Lung (tissue), 12 donors: ENCODE measurements around the gene LRIT1. TPM values are rescaled to one million over a fixed set of nuclear protein-coding genes. Genes with fewer than 3 reads are reported as not detected.

Source experiments
- ATAC-seq: fragments of 200-7000 bp; cut with Tn5 transposase; one replicate; pipeline ENCODE4 v1.9.1; 2020; ENCODE audit warnings: moderate number of reproducible peaks; ENCODE audit not compliant: insufficient read depth, low FRiP score
- DNase-seq, 3 donors: peaks; one replicate each; pipeline ENCODE4 v3.0.0-alpha.2; 2013 to 2017
- H3K27ac ChIP-seq, 2 donors: one replicate each; pipeline ENCODE4 v1.5.1; 2013; ENCODE audit warnings: mild to moderate bottlenecking in 2 of 2, moderate library complexity in 2 of 2, control low read depth in 1 of 2, inconsistent platforms in 1 of 2, low read depth in 1 of 2, low read length in 1 of 2
- H3K27me3 ChIP-seq, 3 donors: one replicate each; pipeline ENCODE4 v1.5.1; 2013; ENCODE audit warnings: low read length in 2 of 3; ENCODE audit not compliant: control insufficient read depth in 3 of 3, insufficient read depth in 3 of 3
- H3K36me3 ChIP-seq, 4 donors: one replicate each; pipeline ENCODE4 v1.5.1; 2013; ENCODE audit warnings: low read length in 4 of 4, mild to moderate bottlenecking in 1 of 4, moderate library complexity in 1 of 4; ENCODE audit not compliant: control insufficient read depth in 4 of 4, insufficient read depth in 4 of 4
- H3K4me1 ChIP-seq, 5 donors: one replicate each; pipeline ENCODE4 v1.5.1; 2013; ENCODE audit warnings: low read length in 5 of 5, mild to moderate bottlenecking in 2 of 5, moderate library complexity in 1 of 5; ENCODE audit not compliant: control insufficient read depth in 5 of 5, insufficient read depth in 5 of 5
- H3K4me3 ChIP-seq: one replicate; pipeline ENCODE4 v1.5.1; 2013; ENCODE audit warnings: mild to moderate bottlenecking, control low read depth, moderate library complexity
- H3K9ac ChIP-seq, 2 donors: one replicate each; pipeline ENCODE4 v1.5.1; 2013; ENCODE audit warnings: low read length in 2 of 2, control low read depth in 1 of 2; ENCODE audit not compliant: insufficient read depth in 1 of 2
- H3K9me3 ChIP-seq, 4 donors: one replicate each; pipeline ENCODE4 v1.5.1; 2013; ENCODE audit warnings: low read length in 3 of 4, mild to moderate bottlenecking in 1 of 4, moderate library complexity in 1 of 4; ENCODE audit not compliant: control insufficient read depth in 4 of 4, insufficient read depth in 3 of 4
- WGBS, 2 donors: extraction: QIAGEN DNeasy Blood & Tissue Kit; methylation state at CpG; one replicate each; pipeline ENCODE4 v1.1.7; 2013; 5-methylcytosine and 5-hydroxymethylcytosine counted together
- polyA plus RNA-seq, 2 donors: library from polyadenylated mRNA; stranded (reverse); fragments of 200-250 nt; gene quantifications; one replicate each; pipeline ENCODE4 v1.2.1, GENCODE V29; 2013
- total RNA-seq, 2 donors: library from RNA; depleted of rRNA in 1 of 2; stranded (reverse); fragments of >200 nt in 1 of 2; gene quantifications; one replicate each; pipeline ENCODE4 v1.2.1, GENCODE V29; 2014 to 2021
- TF ChIP-seq, protein P1 (sequence below): IDR thresholded peaks from 2 replicates; pipeline ENCODE4 v1.5.1; 2012; ENCODE audit warnings: mild to moderate bottlenecking; ENCODE audit errors: control extremely low read depth, extremely low read depth
- donor health status: control.
- donor health status: control.
- donor health status: Bipolar disorder and iron deficiency.
- donor health status: healthy.
- donor health status: DM: yes; HTN: yes; CAD: no.

The LRIT1 gene
- total and polyA plus RNA-seq, 4 donors = not detected

DNA sequence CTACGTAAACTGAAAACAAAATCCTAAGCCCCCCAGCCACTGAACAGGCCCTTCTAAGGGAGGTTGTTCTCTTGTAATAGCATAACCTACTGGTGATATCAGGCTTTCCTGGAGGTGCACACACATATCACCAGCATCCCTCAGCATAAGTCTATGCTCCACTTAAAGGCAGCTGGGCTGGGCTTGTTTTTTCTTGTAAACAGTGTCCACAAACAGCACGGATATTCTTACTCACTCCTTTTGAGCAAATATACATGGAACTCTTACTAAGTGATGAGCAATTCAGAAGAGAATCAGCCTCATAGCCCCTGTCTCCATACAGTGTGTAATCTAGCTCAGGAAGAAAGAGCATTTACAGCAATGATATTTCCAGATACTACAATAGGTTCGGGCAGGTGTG lies 2.4 kb downstream of the LRIT1 start:
- ATAC-seq (no peak), DNase-seq (no peak)
- 89 to 91% methylated on average over 3 of the region's 3 CpGs for WGBS, 2 donors
- no peak overlapping the region for H3K9ac ChIP-seq
- H3K4me3 ChIP-seq = no peak overlapping the region
- no peaks in the 10 kb centered on the region for H3K4me1 ChIP-seq
- H3K27me3 ChIP-seq = peaks cover 0 to 3% (median 0%) of the 10 kb centered on the region in 3 donors
- H3K27ac ChIP-seq = no peak overlapping the region
- H3K36me3 ChIP-seq = no peaks in the 10 kb centered on the region
- TF ChIP-seq, protein P1, sequence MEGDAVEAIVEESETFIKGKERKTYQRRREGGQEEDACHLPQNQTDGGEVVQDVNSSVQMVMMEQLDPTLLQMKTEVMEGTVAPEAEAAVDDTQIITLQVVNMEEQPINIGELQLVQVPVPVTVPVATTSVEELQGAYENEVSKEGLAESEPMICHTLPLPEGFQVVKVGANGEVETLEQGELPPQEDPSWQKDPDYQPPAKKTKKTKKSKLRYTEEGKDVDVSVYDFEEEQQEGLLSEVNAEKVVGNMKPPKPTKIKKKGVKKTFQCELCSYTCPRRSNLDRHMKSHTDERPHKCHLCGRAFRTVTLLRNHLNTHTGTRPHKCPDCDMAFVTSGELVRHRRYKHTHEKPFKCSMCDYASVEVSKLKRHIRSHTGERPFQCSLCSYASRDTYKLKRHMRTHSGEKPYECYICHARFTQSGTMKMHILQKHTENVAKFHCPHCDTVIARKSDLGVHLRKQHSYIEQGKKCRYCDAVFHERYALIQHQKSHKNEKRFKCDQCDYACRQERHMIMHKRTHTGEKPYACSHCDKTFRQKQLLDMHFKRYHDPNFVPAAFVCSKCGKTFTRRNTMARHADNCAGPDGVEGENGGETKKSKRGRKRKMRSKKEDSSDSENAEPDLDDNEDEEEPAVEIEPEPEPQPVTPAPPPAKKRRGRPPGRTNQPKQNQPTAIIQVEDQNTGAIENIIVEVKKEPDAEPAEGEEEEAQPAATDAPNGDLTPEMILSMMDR = no peak
- peaks cover 0 to 6% (median 0%) of the 10 kb centered on the region in 4 donors for H3K9me3 ChIP-seq

DNA sequence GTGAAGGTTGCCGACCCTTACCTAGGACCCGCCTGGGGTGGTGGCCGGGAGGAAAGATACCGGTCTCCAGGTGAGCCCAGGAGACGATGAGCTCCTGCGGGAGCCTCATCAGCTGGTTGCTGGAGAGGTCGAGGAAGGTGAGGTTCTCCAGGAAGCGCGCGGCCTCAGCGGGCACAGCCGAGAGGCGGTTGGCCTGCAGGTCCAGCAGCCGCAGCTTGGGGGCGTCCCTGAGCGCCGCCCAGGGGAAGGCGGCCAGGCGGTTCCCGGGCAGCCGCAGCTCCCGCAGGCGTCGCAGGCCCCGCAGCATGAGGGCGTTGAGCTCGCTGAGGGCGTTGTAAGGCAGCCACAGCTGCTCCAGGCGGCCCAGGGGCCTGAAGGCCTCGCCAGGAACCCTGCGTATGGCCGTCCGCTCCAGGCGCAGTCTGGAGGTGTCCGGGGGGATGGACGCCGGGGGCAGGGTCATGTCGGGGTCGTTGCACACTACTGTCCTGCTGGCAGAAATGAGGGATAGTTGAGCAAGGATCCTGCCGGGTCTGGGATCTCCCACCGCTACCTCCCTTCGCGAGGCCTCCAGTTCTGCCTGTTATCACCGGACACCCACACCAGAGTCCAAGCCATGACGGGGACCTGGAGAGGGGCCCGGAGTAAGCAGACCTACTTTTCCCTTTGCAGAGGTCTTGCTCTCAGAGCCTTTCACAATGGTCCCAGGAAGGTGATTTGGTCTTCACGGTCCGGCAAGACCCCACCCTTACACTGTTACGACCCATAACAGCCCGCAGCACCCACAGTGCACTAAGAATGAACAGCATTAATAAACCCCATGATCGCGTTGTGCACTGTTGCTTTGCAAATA lies 3.9 kb downstream of the LRIT1 start:
- Histone ChIP-seq H3K4me1 (no peaks in the 10 kb centered on the region), H3K9ac (no peak overlapping the region), H3K27ac (no peak overlapping the region), H3K4me3 (no peak overlapping the region), H3K27me3 (peaks cover 0 to 3% (median 0%) of the 10 kb centered on the region in 3 donors), H3K9me3 (peaks cover 0 to 6% (median 0%) of the 10 kb centered on the region in 4 donors), H3K36me3 (no peaks in the 10 kb centered on the region)
- TF ChIP-seq, protein P1 = no peak
- 50 to 53% methylated on average over 48 to 52 of the region's 52 CpGs for whole genome bisulfite sequencing, 2 donors
- ATAC-seq (no peak), DNase-seq (no peak)

DNA sequence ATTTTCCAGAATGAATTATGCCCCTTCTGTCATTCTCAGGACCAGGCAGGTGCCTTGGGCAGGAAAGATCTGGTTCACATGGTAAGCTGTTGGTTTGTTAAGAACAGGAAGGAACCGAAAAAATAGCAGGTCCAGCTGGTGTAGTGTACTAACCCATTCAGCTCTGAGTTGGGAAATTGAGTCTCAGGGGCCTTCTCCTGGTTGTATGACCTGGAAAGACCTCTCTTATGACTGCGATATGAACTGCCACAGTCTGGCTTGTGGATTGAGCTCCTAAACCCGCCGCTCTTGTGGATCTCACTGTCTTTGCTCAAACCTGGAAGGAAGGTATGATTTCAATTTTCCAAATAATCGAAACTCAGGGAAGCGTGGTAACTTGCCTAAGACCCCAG lies 4.5 kb downstream of the LRIT1 start:
- TF ChIP-seq, protein P1 = no peak
- WGBS, 2 donors = 84 to 86% methylated on average over 6 of the region's 6 CpGs
- Histone ChIP-seq H3K9me3 (peaks cover 0 to 6% (median 0%) of the 10 kb centered on the region in 4 donors), H3K27ac (no peak overlapping the region), H3K4me1 (no peaks in the 10 kb centered on the region), H3K27me3 (peaks cover 0 to 3% (median 0%) of the 10 kb centered on the region in 3 donors), H3K9ac (no peak overlapping the region), H3K36me3 (no peaks in the 10 kb centered on the region), H3K4me3 (no peak overlapping the region)
- ATAC-seq (no peak), DNase-seq (no peak)
